Neural progenitor cell (in vitro differentiated cells): ENCODE data around the gene RBM27. TPM values are rescaled to one million over a fixed set of nuclear protein-coding genes. Genes with fewer than 3 reads are reported as not detected.

Experiments used
- DNase-seq: peaks from one replicate; pipeline ENCODE4 v3.0.0-alpha.2; 2016; ENCODE audit warnings: low spot score
- H2AFZ ChIP-seq: fragments of 200-600 bp; sonication (generic); replicated peaks from 2 replicates; pipeline ENCODE4 v1.6.1; 2016; ENCODE audit warnings: antibody characterized with exemption
- H3F3A ChIP-seq: fragments of 200-600 bp; sonication (generic); 2 replicates; pipeline ENCODE4 v1.6.1; 2016; ENCODE audit warnings: antibody characterized with exemption, low read depth
- H3K27ac ChIP-seq: fragments of 200-600 bp; sonication (generic); 2 replicates; pipeline ENCODE4 v1.5.1; 2016; ENCODE audit warnings: mild to moderate bottlenecking
- H3K27me3 ChIP-seq: fragments of 200-600 bp; sonication (generic); 2 replicates; pipeline ENCODE4 v1.6.1; 2016; ENCODE audit warnings: mild to moderate bottlenecking, moderate library complexity
- H3K36me3 ChIP-seq: fragments of 200-600 bp; sonication (generic); 2 replicates; pipeline ENCODE4 v1.5.1; 2016
- H3K4me1 ChIP-seq: fragments of 200-600 bp; sonication (generic); 2 replicates; pipeline ENCODE4 v1.6.1; 2016; ENCODE audit warnings: mixed run types
- H3K4me2 ChIP-seq: fragments of 200-600 bp; sonication (generic); 2 replicates; pipeline ENCODE4 v1.6.1; 2016
- H3K4me3 ChIP-seq: fragments of 200-600 bp; sonication (generic); 2 replicates; pipeline ENCODE4 v1.5.1; 2016
- H3K79me2 ChIP-seq: fragments of 200-600 bp; sonication (generic); 2 replicates; pipeline ENCODE4 v1.6.1; 2016; ENCODE audit warnings: low read depth
- H3K9ac ChIP-seq: fragments of 200-600 bp; sonication (generic); 2 replicates; pipeline ENCODE4 v1.6.1; 2016
- H3K9me3 ChIP-seq: fragments of 200-600 bp; sonication (generic); 2 replicates; pipeline ENCODE4 v1.5.1; 2016; ENCODE audit warnings: low read depth
- H4K20me1 ChIP-seq: fragments of 200-600 bp; sonication (generic); 2 replicates; pipeline ENCODE4 v1.6.1; 2016; ENCODE audit warnings: low read depth
- H3K27ac Mint-ChIP-seq: 3 replicates; pipeline ENCODE4 v1.8.0; 2021; ENCODE audit warnings: mixed read lengths
- H3K27me3 Mint-ChIP-seq: 2 replicates; pipeline ENCODE4 v1.8.0; 2022; ENCODE audit warnings: low read depth, mild to moderate bottlenecking, inconsistent platforms, moderate library complexity, mixed read lengths; ENCODE audit not compliant: insufficient read depth
- H3K36me3 Mint-ChIP-seq: 3 replicates; pipeline ENCODE4 v1.8.0; 2021; ENCODE audit warnings: mixed read lengths
- H3K4me1 Mint-ChIP-seq: 3 replicates; pipeline ENCODE4 v1.8.0; 2021; ENCODE audit warnings: mixed read lengths
- H3K4me3 Mint-ChIP-seq: 3 replicates; pipeline ENCODE4 v1.8.0; 2021; ENCODE audit warnings: mild to moderate bottlenecking, moderate library complexity, mixed read lengths
- H3K9me3 Mint-ChIP-seq: 3 replicates; pipeline ENCODE4 v1.8.0; 2020; ENCODE audit warnings: mixed read lengths
- CTCF ChIP-seq: fragments of 200-600 bp; sonication (generic); IDR thresholded peaks from 2 replicates; pipeline ENCODE4 v1.5.1; 2017; ENCODE audit warnings: antibody characterized with exemption, mild to moderate bottlenecking
- EZH2 ChIP-seq: fragments of 200-600 bp; sonication (generic); IDR thresholded peaks from 2 replicates; pipeline ENCODE4 v1.6.1; 2017; ENCODE audit warnings: antibody characterized with exemption, mild to moderate bottlenecking, moderate library complexity
- EZH2phosphoT487 ChIP-seq: fragments of 200-600 bp; sonication (generic); IDR thresholded peaks from 2 replicates; pipeline ENCODE4 v1.6.1; 2017; ENCODE audit warnings: antibody characterized with exemption
- total RNA-seq: library from RNA; depleted of rRNA; stranded (reverse); fragments of >200 nt; gene quantifications from 2 replicates; pipeline ENCODE4 v1.2.3, GENCODE V29; 2015; ENCODE audit warnings: low replicate concordance

Gene RBM27
- total RNA-seq, 1 donor from 2014 or later = 55.0 TPM

GRCh38 chr5:146222005-146222404, 18.6 kb downstream of the RBM27 start:
- H2AFZ ChIP-seq = no peak overlapping the region
- H3K9me3 ChIP-seq = no peaks in the 10 kb centered on the region
- DNase-seq = no peak
- H3K79me2 ChIP-seq = peaks cover 69% of the 10 kb centered on the region
- H3K27me3 ChIP-seq = no peaks in the 10 kb centered on the region
- H3K4me1 ChIP-seq = no peaks in the 10 kb centered on the region
- H3K4me3 ChIP-seq = no peak overlapping the region
- no peaks in the 10 kb centered on the region for H3F3A ChIP-seq
- peaks cover 31% of the 10 kb centered on the region for H4K20me1 ChIP-seq
- TF ChIP-seq EZH2 (no peak), CTCF (no peak)
- peaks cover 16% of the 10 kb centered on the region for H3K36me3 Mint-ChIP-seq
- H3K4me3 Mint-ChIP-seq = no peak overlapping the region
- peaks cover 3% of the 10 kb centered on the region for H3K36me3 ChIP-seq
- H3K27ac Mint-ChIP-seq = no peak overlapping the region
- no peak overlapping the region for H3K4me2 ChIP-seq
- H3K27ac ChIP-seq = no peak overlapping the region
- H3K9me3 Mint-ChIP-seq = no peaks in the 10 kb centered on the region
- no peak overlapping the region for H3K9ac ChIP-seq
- H3K4me1 Mint-ChIP-seq = no peaks in the 10 kb centered on the region
- H3K27me3 Mint-ChIP-seq = no peaks in the 10 kb centered on the region

GRCh38 chr5:146223179-146223578, 19.8 kb downstream of the RBM27 start:
- H3K36me3 Mint-ChIP-seq = peaks cover 16% of the 10 kb centered on the region
- H3K27me3 Mint-ChIP-seq = no peaks in the 10 kb centered on the region
- H3K4me3 Mint-ChIP-seq = no peak overlapping the region
- Histone ChIP-seq H3F3A (no peaks in the 10 kb centered on the region), H3K79me2 (peaks cover 68% of the 10 kb centered on the region), H4K20me1 (peaks cover 19% of the 10 kb centered on the region), H3K4me1 (no peaks in the 10 kb centered on the region), H3K4me2 (no peak overlapping the region), H2AFZ (no peak overlapping the region), H3K4me3 (no peak overlapping the region), H3K27me3 (no peaks in the 10 kb centered on the region), H3K36me3 (peaks cover 3% of the 10 kb centered on the region), H3K9me3 (no peaks in the 10 kb centered on the region), H3K9ac (no peak overlapping the region), H3K27ac (no peak overlapping the region)
- H3K9me3 Mint-ChIP-seq = no peaks in the 10 kb centered on the region
- H3K4me1 Mint-ChIP-seq = no peaks in the 10 kb centered on the region
- DNase-seq = no peak
- H3K27ac Mint-ChIP-seq = no peak overlapping the region
- TF ChIP-seq EZH2 (no peak), CTCF (no peak), EZH2phosphoT487 (no peak)

- H3K4me3 Mint-ChIP-seq = no peak overlapping the region
- H3K27me3 Mint-ChIP-seq = no peaks in the 10 kb centered on the region
- Histone ChIP-seq H2AFZ (no peak overlapping the region), H4K20me1 (peaks cover 10% of the 10 kb centered on the region), H3K27me3 (no peaks in the 10 kb centered on the region), H3K9me3 (no peaks in the 10 kb centered on the region), H3K4me3 (no peak overlapping the region), H3K36me3 (peaks cover 16% of the 10 kb centered on the region), H3K9ac (no peak overlapping the region), H3K79me2 (peaks cover 18% of the 10 kb centered on the region), H3K4me2 (no peak overlapping the region), H3F3A (peaks cover 5% of the 10 kb centered on the region), H3K27ac (no peak overlapping the region), H3K4me1 (no peaks in the 10 kb centered on the region)
- no peaks in the 10 kb centered on the region for H3K9me3 Mint-ChIP-seq
- TF ChIP-seq EZH2phosphoT487 (no peak), CTCF (no peak), EZH2 (no peak)
- DNase-seq = no peak
- H3K27ac Mint-ChIP-seq = no peak overlapping the region
- H3K36me3 Mint-ChIP-seq = peaks cover 29% of the 10 kb centered on the region
- no peaks in the 10 kb centered on the region for H3K4me1 Mint-ChIP-seq
Measured at GRCh38 chr5:146229222-146229621, 25.8 kb downstream of the RBM27 start.
